GM12892 (cell line): ENCODE measurements around the gene NRCAM.

ENCODE experiments used
- DNase-seq: peaks from one replicate; pipeline ENCODE4 v3.0.0; 2011; ENCODE audit not compliant: insufficient read length
- FAIRE-seq: peaks from 2 replicates; lab custom pipeline; 2011; peaks lifted over from hg19 to GRCh38; lab: Jason Lieb, UNC
- POLR2A ChIP-seq: IDR thresholded peaks from 2 replicates; pipeline ENCODE4 v1.6.1; 2011; ENCODE audit warnings: low read depth, low read length, control low read depth
- POLR2AphosphoS5 ChIP-seq: IDR thresholded peaks from 2 replicates; pipeline ENCODE4 v1.6.1; 2011; ENCODE audit warnings: low read depth, low read length, control low read depth
- TAF1 ChIP-seq: IDR thresholded peaks from 2 replicates; pipeline ENCODE4 v1.6.1; 2011; ENCODE audit warnings: low read depth, mild to moderate bottlenecking, control low read depth, low read length, borderline replicate concordance

The NRCAM gene

DNA sequence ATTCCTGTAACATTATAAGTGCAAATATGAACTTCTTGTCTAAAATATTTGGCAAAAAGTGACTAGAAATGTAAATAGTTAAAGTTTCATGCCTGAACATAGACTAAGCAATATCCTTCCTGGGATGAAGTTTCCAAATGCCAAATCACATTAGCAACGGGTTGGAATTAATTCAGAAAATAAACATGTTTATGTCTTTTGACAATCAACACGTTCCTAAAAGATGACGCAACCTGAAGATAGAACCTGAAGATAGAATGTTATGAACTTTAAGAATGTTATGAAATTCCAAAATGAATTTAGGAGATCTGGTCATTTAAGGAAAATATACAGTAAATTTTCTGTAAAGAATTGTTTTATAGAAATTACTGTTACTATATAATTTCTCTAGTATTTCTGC, 335.3 kb downstream of the NRCAM start:
- FAIRE-seq (no peak), DNase-seq (no peak)
- no peak for TF ChIP-seq TAF1
- no peak for TF ChIP-seq POLR2AphosphoS5
- TF ChIP-seq POLR2A, result no peak

DNA sequence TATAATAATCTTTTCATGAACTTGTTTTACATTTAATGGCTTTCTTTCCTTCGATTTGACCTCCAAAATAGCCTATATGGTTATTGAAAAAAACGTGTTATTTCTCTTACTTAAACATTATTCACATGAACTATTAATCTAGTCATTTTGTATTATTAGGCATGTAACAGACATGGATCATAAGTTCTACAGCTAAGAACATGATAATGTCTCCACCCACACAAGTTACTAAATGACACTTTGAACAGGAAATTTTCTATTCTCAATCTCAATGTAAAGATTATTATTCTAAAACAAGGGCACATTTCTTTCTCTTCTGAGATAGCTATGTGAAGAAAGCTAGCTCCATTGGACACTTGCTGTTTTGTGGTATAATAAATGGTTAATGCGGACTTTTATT, 336.0 kb downstream of the NRCAM start:
- DNase-seq (no peak), FAIRE-seq (no peak)
- TF ChIP-seq TAF1 (no peak), POLR2A (no peak), POLR2AphosphoS5 (no peak)

DNA sequence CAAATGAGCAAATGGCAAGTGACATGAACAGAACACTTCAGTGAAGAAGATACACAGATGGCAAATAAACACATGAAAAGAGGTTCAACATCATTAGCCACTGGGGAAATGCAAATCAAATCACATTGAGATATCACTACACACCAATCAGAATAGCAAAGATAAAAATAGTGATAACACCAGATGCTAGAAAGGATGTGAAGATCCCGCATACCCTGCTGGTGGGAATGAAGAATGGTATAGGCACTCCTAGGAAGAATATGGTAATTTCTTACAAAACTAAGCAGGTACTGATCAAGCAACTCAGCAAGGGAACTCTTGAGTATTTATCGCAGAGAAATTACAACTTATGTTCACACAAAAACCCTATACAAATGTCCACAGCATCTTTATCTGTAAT, 337.3 kb downstream of the NRCAM start:
- TF ChIP-seq POLR2AphosphoS5 (no peak), POLR2A (no peak), TAF1 (no peak)
- no peak for DNase-seq
- no peak for FAIRE-seq

GRCh38 chr7:108114117-108114841, 342.0 kb downstream of the NRCAM start:
- FAIRE-seq (no peak), DNase-seq (no peak)
- no peak for TF ChIP-seq POLR2AphosphoS5
- no peak for TF ChIP-seq POLR2A
- no peak for TF ChIP-seq TAF1

DNA sequence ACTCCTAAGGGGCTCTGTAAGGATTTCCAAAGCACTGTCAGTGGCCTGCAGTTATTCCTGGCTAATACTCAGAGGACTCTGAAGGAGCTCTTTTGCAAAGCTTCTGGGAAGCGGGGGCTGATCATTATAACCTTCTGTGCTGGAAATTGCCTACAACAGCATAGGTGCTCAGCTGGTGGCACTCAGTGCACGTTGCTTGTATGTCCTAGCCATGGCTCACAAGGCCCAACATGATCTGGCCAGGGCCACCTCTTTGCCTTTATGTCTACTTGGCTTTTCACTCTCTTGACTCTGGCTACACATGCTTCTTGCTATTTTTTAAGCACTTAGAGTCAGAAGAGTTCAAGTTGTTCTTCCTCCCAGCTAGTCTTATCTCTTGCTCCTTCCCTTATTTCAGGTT, 343.6 kb downstream of the NRCAM start:
- TF ChIP-seq POLR2AphosphoS5, result no peak
- TF ChIP-seq POLR2A, result no peak
- TF ChIP-seq TAF1, result no peak
- FAIRE-seq (no peak), DNase-seq (no peak)

DNA sequence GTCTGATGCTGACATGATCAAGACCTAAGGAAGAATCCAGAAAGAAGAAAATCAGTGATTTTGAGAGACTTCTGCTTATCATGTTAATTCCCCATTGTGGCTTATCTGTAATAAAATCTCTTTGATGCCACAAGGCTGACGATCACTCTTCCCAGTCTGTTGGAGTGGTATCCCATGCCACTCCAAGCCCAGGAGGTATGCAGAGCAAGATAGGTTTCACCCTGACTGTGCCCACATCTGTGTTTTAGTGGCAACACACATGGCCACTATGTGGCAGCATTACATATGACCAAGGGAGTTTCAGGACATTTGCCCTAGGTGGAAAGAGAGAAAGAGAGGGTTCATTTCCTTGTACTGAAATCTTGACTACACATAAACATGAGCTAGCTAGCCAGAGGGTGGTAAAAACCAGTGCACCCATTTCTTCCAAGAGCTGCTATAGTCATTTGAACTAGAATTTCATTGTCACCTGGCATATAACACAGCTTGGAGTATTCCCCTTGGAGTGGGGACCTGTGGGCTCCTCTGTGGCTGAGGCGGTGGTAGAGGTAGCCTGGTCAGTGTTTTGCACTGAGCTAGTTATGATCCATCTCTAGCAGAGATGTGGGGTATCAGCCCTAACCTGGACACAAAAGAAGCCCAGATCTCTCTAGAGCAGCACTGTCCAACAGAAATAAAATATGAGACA, 346.9 kb downstream of the NRCAM start:
- DNase-seq (no peak), FAIRE-seq (no peak)
- no peak for TF ChIP-seq POLR2A
- no peak for TF ChIP-seq POLR2AphosphoS5
- no peak for TF ChIP-seq TAF1

- no peak for DNase-seq
- TF ChIP-seq TAF1, result no peak
- no peak for TF ChIP-seq POLR2A
- TF ChIP-seq POLR2AphosphoS5, result no peak
- no peak for FAIRE-seq
Measured at GRCh38 chr7:108108131-108108530, 348.1 kb downstream of the NRCAM start.

DNA sequence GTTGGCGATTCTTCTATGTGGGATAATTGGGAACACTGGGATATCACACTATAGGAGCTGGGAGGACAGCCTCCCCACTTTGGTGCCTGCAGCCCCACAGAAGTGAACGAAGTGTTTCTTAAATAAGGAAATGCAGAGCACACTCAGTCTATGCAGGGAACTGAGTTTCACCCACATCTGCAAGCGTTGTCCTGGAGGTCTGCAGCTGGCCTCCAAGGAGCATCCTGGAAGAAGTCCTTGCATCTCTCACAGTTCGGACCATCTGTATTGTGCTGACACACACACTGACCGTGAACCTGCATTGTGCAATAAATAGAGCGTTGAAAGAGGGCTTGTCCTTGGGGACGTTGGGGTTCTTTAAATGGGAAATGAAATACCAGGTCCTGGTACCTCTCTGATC, 351.9 kb downstream of the NRCAM start:
- no peak for FAIRE-seq
- DNase-seq, result no peak
- TF ChIP-seq POLR2A (no peak), TAF1 (no peak), POLR2AphosphoS5 (no peak)

DNA sequence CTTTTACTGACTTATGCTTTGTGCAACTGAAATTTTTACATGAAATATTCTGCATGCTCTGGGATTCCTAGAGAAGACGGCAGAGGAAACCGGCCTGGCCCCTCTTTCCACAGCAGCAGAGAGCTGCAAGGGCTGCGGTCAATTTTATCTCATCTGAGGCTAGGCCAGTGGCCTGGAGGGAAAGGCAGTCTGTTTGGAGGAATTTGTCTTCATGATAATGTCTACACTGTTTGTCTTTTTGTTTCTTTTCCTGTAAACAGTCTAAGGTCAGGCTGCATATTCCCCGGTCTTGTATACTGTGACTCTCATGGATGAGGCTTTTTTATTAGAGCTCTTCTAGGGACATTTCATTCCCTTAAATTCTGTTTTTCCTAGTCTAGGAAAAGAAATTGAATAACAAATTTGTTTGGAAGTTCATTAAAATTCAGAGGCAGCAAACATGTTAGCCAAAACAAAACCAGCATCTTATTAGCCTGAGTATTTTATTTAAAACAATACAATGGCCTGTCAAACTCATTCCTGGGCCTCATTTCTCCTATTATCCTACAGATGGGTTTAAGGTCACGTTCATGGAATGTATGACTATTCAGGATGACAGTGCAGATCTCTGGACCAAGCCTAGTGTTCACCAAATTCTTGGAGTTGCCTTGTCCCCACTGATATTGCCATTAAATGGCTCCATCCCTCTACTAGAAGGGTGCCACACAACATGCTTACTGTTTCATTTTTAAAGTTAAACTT, 352.5 kb downstream of the NRCAM start:
- DNase-seq (no peak), FAIRE-seq (no peak)
- TF ChIP-seq POLR2AphosphoS5 (no peak), POLR2A (no peak), TAF1 (no peak)

DNA sequence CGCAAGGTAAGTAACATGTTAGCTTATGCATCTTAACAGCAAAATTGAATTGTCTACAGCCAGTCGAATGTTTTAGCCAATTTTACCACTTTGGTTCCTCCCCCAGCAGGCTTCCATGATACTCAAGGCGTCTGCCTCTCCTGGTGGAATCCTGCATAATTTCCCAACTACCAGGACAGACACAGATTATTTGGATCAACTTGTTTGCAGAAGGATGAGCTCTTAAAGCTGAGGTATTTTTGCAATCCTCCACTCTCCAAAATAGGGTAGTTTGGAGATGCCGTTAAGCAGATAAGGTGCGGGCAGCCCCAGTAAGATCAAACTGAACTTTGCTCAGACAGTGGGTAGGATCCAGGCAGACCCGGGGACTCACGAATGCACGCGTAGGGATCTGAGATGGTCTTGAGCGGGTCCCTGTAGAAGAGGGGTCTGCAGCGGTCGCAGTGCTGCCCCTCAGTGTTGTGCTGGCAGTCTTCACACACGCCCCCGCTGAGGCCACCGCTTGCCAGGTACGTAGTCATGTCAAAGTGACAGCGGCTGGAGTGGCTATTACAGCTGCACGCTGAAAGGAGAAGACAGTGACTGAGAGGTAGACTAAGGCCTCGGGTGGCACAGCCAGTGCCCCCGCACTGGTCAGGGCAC, 353.4 kb downstream of the NRCAM start:
- TF ChIP-seq TAF1, result no peak
- no peak for TF ChIP-seq POLR2A
- no peak for TF ChIP-seq POLR2AphosphoS5
- DNase-seq, result no peak
- no peak for FAIRE-seq

DNA sequence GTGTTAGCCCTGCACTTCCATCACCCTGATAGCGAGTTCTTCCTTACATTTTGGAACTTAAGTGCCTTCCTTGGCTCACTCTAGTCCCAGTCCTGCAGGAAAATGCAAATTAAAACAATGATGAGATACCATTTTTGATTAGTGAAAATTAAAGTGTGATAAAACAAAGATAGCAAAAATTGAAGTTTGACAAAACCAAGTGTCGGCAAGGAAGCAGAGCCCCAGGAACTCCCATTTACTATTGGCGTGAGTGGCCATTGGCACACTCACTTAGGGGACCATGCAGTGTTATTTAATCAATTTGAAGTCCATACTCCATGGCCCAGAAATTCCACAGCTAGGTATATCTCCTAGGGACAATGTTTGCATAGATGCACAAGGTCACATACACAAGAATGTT, 354.5 kb downstream of the NRCAM start:
- FAIRE-seq (no peak), DNase-seq (no peak)
- no peak for TF ChIP-seq POLR2AphosphoS5
- no peak for TF ChIP-seq POLR2A
- TF ChIP-seq TAF1, result no peak
